Stimulated activated CD8-positive, alpha-beta memory T cell treated with anti-CD3 and anti-CD28 coated beads, Interleukin-2, amount 100 ng/mL, for 1 hour (primary cell): ENCODE measurements around the gene GAGE13.
"Not testable (repeated sequence)": the region's sequence is repeated elsewhere in the genome, so short reads cannot be mapped to it uniquely, and the experiment has no call there.

Source experiments
- DNase-seq, 2 donors: peaks; one replicate each; pipeline ENCODE4 v3.0.0-alpha.2; 2020; ENCODE audit warnings: low read depth in 2 of 2

The GAGE13 gene

GRCh38 chrX:49331841-49332240 is 459 bp downstream of the GAGE13 start:
- DNase-seq: not testable (repeated sequence)

- not testable (repeated sequence) for DNase-seq
Measured at GRCh38 chrX:49341449-49341848, 10.1 kb downstream of the GAGE13 start.

- not testable (repeated sequence) for DNase-seq
Measured at GRCh38 chrX:49344496-49345175, 13.3 kb downstream of the GAGE13 start.

GRCh38 chrX:49345402-49345801 is 14.0 kb downstream of the GAGE13 start:
- DNase-seq: not testable (repeated sequence)

GRCh38 chrX:49346150-49346549 is 14.8 kb downstream of the GAGE13 start:
- not testable (repeated sequence) for DNase-seq
